ENCODE results near the gene MIPEP. TPM values are rescaled to one million over a fixed set of nuclear protein-coding genes. Genes with fewer than 3 reads are reported as not detected.

MIPEP gene
- total RNA-seq, 1 donor from 2014 or later: 26.0 TPM

DNA sequence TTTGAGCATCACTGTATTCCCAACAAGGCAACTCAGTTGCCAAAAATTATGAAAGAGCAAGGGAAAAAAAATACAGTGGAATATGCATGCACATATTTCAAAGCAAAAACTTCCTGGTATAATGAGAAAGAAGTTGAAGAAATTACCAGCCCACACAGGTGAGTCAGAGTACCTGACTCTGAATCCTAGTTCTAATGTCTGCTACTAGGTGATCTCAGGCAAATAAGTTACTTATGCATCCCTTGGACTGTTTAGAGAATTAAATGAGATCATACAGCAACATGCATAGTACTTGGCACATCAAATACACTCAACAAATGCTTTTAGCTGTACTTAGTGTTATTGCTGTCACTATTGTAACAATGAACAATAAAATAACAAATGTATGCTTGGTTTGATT lies 144.9 kb downstream of the MIPEP start:
- ATAC-seq: peak; percentile 62

DNA sequence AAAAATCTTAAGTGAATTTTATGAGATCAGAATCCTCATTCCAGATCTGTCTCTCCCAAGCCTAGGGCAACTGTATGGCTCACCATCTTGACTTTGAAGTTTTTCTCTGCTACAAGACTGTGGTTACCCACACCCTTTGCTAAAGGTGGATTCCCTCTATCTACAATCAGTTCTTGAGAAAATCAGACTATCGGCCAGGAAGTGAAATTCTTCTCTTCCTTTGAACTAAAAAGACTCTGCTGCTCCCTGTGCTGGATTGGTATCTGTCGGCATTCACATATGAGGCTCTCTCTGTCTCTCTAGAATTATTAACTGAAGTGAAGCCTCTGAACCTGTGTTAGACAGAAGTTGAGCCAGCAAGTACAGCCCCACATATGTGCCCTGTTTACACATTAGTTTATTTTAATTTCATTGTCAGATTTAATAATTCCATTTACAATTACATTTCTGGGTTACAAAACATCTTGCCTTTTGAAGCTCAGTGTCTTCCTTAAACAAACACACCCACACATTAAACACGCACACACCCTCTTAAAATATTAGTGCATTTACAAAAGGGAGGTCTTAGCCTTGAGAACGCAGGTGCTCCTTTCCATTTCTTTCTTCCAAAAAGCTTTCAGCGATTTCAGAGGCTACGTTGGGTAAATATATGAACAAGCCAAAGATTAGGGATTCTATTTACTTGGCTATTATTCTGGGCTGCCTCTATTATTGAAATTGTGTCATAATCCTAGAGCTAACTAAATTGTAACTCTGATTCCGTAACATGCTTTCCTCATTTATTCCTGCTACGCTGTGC lies 145.7 kb downstream of the MIPEP start:
- peak; percentile 51 for ATAC-seq

DNA sequence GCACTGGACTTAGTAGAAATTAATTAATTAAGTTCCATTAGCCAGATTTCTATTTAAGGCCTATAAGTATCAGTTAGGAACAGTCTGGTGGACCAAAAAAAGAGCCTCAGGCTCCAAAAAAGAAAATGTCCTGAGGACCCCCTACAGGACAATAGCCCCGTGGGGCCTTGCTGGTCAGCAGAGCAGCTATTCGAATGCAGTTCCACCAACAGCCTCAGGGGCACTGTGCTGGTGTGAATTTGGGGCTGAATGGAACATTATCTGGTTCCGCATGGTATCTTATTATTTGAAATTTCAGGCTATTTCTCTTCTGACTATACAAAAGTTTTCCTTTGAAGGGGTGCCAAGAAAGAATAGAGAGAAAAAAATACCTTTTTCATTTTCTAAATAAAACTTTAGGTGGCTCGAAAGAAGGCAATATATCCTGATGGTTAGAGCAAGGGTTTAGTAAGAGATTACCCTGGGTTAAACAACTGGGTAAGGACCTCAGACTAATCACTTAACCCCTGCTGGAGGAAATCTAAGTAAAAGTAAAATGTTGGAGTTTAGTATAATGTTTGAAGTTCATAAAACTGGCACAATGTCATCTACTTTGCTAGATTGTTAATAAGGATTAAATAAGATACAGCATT lies 147.2 kb downstream of the MIPEP start:
- ATAC-seq: no peak

DNA sequence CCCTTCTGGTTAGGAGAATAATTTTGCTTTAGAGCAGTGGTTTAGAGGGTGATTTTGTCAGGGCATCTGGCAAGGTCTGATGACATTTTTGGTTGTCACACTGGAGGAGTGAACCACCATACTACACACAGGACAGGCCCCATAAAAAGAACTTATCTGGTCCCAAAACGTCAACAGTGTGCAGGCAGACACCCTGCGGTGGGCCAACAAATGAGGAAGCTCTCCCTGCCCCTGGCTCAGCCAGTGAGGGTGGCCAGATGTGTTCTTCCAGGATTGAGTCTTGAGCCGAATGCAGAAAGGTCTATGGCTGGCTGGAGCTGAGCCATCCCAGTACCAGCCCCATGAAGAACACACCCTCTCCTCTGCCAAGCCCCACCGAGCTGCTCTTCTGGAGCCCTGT lies 149.2 kb downstream of the MIPEP start:
- ATAC-seq: no peak

DNA sequence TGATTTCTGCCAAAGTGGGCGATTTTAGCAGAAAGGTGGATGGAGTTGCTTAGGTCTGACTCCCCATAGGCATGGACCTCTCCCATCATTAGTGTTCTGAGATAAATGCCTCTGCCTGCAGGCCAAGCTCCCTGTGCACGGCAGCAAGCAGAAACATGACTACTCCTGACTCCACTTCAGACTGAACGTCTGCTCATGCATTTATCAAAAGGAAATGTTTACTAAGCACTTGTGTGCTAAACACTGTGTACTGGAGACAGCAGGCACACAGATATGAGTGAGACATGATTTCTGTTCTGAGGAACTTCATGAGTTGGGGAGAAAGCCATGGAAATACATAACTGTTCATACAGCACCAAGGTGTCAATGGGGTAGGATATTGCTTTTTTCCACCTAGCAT lies 149.6 kb downstream of the MIPEP start:
- ATAC-seq: peak; percentile 53

DNA sequence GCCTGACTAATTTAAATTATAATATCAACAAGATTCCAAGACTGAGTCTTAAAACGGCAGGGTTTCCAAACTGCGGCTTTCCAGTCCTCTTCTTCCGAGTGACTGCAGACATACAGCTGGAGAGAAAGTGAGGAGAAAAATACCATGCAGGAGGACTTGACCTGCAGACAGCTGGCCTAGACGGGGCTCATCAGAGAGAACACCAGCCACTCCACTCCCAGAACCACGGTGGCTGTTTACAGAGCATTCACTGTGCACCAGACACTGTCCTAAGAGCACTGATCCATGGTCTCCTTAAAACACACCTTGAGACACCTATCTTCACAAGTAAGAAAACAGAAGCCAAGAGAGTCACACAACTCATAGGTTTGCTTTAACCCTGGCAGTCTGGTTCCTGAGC lies 152.7 kb downstream of the MIPEP start:
- ATAC-seq: no peak

DNA sequence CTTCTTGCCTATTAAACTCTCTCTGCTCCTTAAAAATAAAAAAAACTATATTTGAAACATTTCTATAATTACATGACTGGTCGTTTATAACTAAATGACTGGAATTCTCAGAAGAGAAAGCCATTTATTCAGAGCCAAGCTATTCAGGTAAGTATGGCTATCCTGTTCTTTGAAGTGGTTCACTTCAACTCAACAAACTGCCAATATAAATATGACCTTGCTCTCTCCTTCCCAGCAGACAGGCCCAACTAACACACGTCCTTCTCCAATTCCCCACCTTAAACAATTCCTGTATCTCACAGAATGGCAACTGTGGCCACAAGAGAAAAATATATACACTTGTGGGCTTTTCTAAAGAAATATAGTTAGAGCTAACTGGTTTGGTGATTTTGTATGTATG lies 153.9 kb downstream of the MIPEP start:
- ATAC-seq: no peak

DNA sequence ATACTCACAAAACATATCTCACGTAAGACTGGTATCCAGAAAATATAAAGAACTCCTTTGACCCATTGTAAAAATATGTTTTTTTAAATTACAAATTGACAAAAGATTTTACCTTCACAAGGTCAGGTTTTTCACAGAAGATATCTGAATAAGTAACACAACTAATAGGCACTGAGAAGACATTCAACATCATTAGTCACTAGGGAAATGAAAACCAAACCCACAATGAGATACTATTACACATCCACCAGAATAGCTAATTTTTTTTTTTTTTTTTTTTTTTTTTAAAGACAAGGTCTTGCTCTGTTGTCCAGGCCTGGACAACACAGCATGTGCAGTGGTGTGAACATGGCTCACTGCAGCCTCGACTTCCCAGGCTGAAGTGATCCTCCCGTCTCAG lies 157.5 kb downstream of the MIPEP start:
- ATAC-seq: no peak

DNA sequence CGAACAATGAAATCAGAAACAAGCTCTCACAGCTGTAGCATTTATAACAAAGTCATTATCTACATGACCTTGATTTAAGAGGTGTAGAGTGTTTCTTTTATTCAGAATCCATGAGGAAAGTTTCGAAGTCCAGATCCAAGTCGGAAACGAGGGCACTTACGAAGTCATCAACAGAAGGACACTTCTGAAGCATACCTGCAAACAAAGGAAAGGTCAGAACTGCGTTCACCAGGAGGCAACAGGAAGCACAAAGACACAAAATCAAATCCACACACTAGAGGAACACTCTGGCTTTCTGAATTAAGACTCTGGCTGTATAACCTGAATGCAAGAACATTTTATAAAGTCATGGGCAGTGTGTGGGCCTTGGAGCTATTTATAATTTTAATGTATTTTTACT lies 158.9 kb downstream of the MIPEP start:
- no peak for ATAC-seq

DNA sequence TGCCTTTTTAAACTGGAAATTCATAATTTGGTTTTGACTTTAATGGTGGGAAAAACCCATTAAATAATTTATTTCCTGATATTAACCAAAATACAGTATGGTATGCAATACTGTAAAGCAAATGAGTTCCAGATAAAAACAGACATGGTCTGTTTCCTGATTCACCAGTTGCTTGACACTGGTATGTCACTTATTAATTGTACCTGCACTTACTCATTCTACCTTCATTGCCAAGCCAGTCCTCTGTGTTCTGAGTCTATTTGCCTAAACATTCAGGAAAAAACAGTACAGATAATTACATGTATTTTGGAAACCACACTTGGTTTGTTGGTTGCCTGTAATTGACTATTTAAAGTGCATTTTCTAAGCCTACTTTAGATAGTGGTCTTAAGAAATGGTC lies 159.7 kb downstream of the MIPEP start:
- ATAC-seq: peak; percentile 41

DNA sequence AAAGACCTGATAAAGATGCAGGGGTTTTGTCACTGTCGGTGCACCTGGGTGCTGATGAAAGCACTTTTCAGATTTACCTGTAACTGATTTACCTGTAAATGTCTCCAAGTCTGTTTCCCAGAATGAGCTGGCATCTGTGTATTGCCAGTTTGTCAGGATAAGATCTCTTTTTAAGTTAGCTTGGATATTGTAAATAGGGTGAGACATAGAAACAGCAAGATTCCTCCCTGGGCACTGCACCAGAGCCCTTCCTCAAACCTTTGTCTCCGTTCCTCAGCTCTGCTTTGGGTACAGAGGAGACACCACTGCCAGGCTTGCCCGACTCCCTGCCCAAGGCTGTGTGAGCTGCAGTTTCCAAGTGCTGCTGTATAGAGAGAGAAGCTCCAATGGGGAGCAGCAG lies 160.4 kb downstream of the MIPEP start:
- ATAC-seq: no peak

DNA sequence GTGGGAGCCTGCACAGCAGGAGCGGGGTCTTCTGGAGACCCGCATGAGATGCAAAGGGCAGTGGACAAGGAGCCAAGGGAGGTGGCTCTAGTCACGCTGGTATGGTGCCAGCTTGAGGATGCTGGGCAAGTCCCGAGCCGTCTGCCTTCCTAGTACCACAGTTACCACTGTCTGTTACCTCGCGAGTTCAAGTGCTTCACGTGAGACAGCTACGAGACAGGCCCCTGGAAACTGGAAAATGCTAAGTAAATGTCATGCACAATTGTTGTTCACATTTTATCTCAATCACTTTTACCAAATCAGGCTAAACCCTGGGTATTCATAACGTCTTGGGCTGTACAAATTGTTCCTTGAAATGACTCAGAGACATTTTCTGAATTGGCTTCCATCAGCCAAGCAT lies 163.3 kb downstream of the MIPEP start:
- ATAC-seq: no peak

DNA sequence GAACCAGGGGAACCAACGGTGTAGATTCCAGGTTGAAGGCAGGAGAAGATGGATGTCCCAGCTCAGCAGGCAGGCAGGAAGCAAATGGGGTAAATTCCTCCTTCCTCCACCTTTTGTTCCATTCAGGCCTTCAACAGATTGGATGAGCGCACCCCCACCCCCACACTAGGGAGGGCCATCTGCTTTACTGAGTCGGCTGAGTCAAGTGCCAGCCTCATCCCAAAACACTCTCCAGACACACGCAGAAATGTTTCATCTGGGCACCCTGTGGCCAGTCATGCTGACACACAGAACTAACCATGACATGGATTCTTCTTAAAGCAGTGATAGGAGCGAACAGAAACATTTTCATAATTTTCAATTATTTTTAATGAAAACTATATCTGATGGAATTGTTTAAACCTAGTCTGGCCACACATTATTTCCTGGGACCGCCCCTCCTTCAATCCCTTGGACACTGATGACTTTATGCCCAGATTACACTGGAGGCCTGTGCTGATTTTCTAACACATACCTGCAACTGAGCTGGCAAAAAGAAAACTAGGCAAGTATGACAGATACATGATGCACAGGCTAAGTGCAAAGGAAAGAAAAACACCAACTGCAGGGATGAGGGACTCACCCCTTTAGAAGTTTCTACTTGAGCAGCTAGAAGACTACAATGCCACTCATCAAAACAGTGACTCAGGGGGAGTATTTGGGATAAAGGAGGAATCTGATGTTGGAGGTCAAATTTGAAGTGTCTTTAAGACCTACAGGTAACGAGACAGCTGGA lies 164.8 kb downstream of the MIPEP start:
- ATAC-seq: no peak

DNA sequence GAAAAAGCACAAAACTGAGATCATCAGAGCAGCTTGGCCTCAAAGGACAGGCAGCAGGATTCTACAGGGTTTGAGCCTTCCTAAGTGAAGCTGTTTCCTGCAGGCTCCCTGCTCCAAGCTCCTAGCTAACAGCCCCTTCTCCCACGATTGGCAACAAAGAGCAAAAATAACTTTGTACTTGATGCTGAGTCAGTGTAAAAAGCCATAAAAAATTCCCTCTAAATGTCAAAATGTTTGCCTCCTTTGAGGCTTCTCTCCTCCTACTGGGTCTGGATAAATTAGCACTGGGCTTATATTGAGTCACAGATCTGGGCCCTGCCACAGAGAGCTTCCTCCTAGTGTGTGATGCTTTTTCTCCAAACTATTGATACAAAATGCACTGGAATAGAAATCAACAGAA lies 165.7 kb downstream of the MIPEP start:
- ATAC-seq: no peak

DNA sequence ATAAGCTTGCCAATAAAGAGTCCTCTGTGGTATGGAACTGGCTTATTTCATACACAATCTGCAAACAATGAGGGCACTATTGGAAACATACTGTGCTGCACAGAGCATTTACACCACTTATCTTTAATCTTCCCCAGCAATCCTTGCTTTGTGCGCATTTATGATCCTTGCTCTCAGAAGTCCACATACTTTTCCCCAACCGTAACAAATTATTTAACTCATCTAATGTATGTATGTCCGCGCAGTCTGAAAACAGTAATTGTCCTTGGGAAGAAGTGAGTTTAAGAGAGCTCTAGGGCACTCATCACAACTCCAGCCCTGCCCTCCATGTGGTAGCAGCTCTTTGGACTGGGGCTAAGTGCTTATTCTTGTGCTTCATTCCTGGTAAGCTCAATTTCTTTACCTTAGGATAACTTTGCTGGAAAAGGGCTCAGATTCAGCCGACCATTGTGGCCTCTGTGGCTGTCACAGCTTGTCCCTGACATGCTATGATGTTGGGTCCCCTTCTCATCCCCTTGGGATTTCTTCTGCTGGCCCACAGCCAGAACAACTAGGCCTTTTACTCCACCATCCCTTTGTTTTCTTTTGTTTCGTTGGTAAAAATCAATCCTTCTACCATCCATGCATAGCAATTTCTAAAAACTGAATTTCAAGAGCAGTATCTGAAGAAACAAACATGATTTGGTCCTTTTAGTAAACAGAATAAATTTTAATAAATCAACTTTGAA lies 166.3 kb downstream of the MIPEP start:
- no peak for ATAC-seq

DNA sequence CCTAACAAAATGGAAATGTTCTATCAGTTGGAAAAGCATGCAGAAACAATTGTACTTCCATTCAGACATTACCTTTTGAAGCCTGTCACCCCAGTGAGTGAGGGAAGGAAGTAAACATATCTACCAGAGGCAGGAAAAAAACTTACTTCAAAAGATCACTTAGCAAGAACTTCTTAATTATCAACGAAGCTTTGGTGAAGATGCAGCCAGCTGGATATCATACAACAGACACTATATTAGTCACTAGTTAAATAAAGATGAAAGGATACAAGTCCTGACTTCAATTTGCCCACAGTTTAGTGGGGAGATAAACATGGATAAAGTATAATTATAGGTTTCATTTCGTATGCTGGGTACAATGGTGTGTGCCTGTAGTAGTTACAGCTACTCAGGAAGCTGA lies 170.2 kb downstream of the MIPEP start:
- ATAC-seq: no peak

DNA sequence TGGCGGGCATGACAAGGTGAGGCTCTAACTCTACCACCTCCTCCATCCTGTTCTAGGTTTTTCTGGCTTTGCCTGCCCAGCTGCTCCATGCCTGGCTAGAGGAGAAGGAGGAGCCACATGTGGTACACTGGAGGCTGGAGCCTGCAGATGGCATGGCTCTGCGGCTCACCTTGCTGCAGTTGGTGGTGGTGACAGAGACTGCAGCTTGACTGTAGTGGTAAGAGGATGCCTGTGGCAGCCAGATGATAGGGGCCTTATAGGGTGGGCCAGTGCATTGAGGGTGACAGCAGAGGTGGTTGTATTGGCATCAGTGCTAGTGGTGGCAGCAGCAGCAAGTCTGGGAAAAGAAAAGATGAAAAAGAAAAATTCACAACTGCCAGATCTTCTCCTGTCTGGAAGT lies 172.8 kb downstream of the MIPEP start:
- ATAC-seq: peak; percentile 40

DNA sequence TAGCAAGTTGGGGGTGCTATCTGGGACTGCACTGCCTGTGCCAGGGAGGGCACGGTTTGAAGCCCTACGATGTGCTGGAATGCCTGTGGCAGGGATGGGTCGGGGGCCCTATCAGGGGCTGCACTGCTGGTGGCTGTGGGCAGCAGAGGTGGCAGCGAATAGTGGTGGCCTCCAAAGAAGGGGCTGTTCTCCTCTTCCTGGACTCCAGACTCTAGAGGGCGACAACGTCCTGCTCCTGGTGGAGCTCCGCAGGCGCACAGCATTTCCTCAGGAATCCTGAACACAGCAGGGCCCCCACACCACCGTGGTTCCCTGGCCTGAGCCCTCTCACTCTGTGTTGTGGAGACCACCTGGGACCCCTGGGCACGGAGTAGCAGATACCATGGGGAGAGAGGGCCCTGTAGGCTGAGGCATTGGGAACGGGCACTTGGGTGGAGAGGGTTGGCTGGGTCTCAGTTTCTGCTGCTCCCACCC lies 173.4 kb downstream of the MIPEP start:
- ATAC-seq: peak; percentile 65

DNA sequence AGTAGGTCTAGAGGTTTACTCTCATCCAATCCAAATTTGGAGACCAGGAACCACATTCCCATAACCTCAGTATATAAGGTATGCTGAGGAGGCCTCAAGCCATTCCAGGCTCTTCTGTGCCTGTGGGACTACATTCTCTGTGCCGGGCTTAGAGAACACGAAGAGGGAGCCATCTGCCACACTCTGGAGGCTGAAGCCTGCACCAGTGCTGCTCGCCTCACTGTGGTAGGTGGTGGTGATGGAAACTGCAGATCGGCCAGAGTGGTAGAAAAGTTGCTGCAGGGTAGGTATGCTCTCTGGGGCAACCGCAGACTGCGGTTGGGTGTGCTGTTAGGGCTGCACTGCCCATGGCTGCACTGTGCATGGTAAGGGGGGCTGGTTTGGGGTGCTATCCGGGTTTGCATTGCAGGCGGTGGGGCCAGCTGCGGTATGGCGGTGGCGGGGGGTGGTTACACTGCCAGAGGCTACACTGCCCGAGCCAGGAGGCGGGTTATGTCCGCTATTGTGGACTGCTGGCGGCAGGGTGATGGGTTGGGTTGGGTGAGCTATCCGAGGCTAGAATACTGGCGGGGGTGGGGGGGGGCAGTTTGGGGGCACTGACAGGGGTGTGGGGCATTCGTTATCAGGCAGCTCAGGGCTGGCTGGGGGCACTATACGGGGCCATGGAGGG lies 174.0 kb downstream of the MIPEP start:
- no peak for ATAC-seq

DNA sequence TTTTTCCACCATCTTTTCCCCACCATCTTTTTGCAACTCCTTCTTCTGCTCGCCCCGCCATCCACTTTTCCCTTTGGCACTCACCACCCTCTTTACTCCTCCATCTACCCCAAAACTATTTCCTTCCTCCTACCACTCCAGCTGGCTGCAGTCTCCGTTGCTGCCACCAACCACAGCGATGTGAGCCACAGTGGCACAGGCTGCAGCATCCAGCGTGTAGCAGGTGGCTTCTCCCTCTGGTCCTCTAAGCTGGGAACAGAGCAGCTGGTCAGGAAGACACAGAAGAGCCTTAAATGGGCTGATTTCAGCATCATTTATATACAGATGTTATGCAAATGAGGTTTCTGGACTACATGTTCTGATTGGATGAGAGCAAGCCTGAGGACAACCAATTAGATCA lies 174.5 kb downstream of the MIPEP start:
- ATAC-seq: no peak

DNA sequence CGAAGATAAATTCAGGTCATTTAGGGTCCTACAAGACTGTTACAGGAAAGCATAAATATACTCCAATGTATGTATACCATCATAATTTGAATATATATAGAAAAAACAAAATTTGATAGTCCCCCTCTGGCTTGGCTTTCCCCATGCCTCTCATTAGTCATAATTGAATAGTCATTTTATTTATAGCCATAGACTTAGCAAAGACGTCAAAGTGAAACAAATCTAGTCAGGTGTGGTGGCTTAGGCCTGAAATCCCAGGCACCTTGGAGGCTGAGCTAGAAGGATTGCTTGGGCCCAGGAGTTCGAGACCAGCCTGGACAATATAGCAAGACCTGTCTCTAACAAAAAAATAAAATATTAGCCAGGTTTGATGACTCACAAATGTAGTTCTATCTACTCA lies 177.8 kb downstream of the MIPEP start:
- ATAC-seq: no peak

DNA sequence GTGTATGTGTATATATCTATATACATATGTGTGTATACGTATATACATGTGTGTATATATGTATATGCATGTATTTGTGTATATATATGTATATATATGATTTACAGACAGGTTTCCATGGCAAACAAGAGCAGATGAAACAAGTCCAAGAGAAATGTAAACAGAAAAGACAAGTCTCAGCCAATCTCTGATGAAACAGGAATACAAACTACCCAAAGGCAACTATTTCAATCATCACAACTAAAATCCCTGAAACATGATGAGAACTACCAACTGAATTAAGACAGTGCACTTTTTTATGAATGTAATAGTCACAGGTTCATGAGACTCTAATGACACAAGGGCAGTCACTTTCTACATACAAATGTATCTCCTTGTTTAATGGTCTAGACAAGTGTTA lies 178.8 kb downstream of the MIPEP start:
- ATAC-seq: no peak

All from esophagus mucosa (tissue), 1 donor.